Lower leg skin (tissue), 4 donors: ENCODE measurements around the gene CLCN6. TPM values are rescaled to one million over a fixed set of nuclear protein-coding genes. Genes with fewer than 3 reads are reported as not detected.

Experiments used
- DNase-seq, 2 donors: peaks; one replicate each; pipeline ENCODE4 v3.0.0-alpha.2; 2019; ENCODE audit warnings: low spot score in 2 of 2
- H3K4me3 ChIP-seq: fragments of 200-600 bp; sonication (generic); 2 replicates; pipeline ENCODE4 v1.5.1; 2017; ENCODE audit warnings: mild to moderate bottlenecking, low read depth; ENCODE audit not compliant: poor library complexity, severe bottlenecking
- POLR2A ChIP-seq, 2 donors: fragments of 450-650 bp; IDR thresholded peaks; one replicate each; pipeline ENCODE4 v1.6.1; 2016 to 2017; ENCODE audit warnings: antibody characterized with exemption in 2 of 2, mild to moderate bottlenecking in 1 of 2, moderate library complexity in 1 of 2
- WGBS, 2 donors: methylation state at CpG; one replicate each; pipeline ENCODE4 v1.1.5; 2018; 5-methylcytosine and 5-hydroxymethylcytosine counted together
- intact Hi-C: fragments of 100-400 bp; cut with DNase I; formaldehyde crosslinking; loops from one replicate; pipeline ENCODE4 v1.15.0; 2023; ENCODE audit warnings: low total_unique reads
- total RNA-seq, 4 donors: library from RNA; depleted of rRNA; stranded (reverse); fragments of >200 nt; gene quantifications; one replicate each; pipeline ENCODE4 v1.1.0, GENCODE V29; 2016
- TF ChIP-seq, protein P1 (sequence below), 3 donors: fragments of 450-650 bp; IDR thresholded peaks; one replicate each; pipeline ENCODE4 v1.5.1; 2016; ENCODE audit warnings: antibody characterized with exemption in 3 of 3, mild to moderate bottlenecking in 3 of 3, moderate library complexity in 2 of 3

CLCN6 gene
- total RNA-seq, 4 donors from 2014 or later, result 7.0 to 12.4 (median 10.9) TPM

DNA sequence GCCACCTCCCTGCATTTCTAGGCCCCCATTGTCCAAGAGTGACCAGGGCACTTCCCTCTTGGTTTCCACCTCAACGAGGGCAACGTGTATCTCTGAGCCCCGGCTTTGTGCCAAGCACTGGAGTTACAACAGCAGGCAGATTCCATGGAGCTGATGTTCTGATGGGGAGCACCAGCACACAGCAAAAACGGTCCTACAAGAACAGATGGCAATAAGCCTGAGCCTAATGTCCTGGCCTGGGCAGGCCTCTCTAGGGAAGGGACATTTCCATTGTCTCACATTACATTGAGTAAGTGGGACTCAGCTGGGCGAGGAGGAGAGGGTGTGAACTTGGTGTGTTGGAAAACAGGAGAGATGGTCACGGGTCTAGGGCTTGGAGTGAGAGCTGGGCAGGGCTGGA is 79.9 kb downstream of the CLCN6 start:
- H3K4me3 ChIP-seq, result no peak overlapping the region
- no peak for TF ChIP-seq POLR2A (IDR thresholded peaks at IDR 0.05)
- TF ChIP-seq, protein P1, sequence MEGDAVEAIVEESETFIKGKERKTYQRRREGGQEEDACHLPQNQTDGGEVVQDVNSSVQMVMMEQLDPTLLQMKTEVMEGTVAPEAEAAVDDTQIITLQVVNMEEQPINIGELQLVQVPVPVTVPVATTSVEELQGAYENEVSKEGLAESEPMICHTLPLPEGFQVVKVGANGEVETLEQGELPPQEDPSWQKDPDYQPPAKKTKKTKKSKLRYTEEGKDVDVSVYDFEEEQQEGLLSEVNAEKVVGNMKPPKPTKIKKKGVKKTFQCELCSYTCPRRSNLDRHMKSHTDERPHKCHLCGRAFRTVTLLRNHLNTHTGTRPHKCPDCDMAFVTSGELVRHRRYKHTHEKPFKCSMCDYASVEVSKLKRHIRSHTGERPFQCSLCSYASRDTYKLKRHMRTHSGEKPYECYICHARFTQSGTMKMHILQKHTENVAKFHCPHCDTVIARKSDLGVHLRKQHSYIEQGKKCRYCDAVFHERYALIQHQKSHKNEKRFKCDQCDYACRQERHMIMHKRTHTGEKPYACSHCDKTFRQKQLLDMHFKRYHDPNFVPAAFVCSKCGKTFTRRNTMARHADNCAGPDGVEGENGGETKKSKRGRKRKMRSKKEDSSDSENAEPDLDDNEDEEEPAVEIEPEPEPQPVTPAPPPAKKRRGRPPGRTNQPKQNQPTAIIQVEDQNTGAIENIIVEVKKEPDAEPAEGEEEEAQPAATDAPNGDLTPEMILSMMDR (IDR thresholded peaks at IDR 0.05), result no peak
- intact Hi-C loops, result no loop called here
- 64 to 76% methylated on average over 6 of the region's 6 CpGs for WGBS, 2 donors
- peak in 1 of 2 donors; percentile 34 for DNase-seq

DNA sequence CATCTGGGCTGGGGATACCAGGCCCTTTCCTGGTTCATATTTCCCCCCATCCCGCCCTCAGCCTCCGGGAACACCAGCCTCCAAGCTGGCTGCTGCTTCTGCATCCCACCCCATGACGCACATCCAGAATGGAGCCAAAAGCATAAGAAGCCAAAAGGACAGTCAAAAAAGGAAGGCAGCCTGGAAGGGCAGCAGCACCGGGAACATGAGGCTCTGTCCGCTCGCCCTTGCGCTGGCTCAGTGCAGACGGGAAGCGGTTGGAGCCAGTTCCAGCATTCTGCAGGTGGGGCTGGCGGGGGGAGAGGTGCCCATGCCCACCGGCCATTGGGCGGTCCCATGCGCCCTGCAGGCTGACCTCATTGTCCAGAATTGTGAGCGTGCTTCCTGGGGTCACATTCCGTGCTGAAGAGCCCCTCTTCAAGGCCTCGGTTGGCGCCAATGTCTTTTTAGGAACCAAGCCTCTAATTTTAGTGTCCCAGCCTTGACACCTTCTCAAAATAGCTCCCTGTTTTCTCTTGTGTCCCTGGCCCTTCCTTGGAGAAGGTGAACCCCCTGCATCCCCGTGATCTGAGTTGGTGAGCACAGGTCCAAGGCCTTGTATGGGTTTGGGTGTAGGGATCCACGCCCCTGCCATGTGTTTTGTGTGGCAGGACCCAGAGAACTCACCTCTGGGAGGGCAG is 81.1 kb downstream of the CLCN6 start:
- intact Hi-C loops, result no loop called here
- 73 to 84% methylated on average over 17 to 19 of the region's 19 CpGs for WGBS, 2 donors
- DNase-seq, result no peak
- H3K4me3 ChIP-seq, result no peak overlapping the region
- TF ChIP-seq, protein P1 (IDR thresholded peaks at IDR 0.05), result no peak
- no peak for TF ChIP-seq POLR2A (IDR thresholded peaks at IDR 0.05)

DNA sequence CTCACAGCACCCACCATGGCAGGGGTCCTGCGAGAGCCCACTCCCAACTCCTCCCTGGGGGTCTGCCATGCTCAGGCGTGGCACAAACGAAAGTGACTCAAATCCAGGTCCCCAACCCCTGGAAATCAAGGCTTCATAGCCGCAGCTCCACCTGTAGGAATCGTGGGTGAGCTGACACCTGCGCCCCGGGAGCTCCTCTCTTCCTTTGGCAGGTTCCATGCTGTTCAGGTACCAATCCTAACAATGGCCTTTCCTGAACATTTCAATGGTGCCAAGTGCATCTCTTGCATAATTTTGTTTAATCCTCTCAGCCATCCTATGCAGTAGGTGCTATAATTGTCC is 81.6 kb downstream of the CLCN6 start:
- TF ChIP-seq, protein P1 (IDR thresholded peaks at IDR 0.05), result no peak
- no peak for TF ChIP-seq POLR2A (IDR thresholded peaks at IDR 0.05)
- intact Hi-C loops, result no loop called here
- H3K4me3 ChIP-seq, result no peak overlapping the region
- 67 to 82% methylated on average over 6 to 7 of the region's 7 CpGs for WGBS, 2 donors
- no peak for DNase-seq

DNA sequence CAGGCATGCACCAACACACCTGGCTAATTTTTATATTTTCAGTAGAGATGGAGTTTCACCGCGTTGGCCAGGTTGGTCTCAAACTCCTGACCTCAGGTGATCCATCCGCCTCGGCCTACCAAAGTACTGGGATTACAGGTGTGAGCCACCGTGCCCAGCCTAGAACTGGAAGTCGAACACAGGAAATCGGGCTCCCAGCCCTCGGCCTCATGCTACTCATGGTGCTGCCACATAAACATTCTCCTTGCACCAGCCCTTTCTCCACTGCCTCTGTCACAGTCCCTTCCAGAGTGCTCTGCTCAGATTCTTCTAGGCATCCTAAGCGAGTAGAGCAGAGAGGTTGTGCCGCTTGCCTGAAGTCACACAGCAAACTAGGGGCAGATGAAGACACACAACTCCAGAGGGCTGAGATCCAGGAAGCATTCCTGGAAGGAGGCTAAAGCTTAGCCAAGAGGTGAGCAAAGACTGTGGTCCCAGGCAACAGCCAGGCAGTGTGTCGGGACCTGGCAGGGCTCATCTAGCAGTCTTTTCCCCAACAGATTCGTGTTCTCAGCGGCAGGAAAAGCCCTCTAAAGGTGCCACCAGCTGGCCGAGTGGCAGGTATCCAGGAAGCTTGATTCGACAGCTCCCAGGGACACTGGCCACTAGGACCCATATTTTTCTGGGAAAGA is 82.3 kb downstream of the CLCN6 start:
- no peak overlapping the region for H3K4me3 ChIP-seq
- WGBS, 2 donors, result 84 to 86% methylated on average over 15 of the region's 15 CpGs
- DNase-seq, result no peak
- TF ChIP-seq, protein P1 (IDR thresholded peaks at IDR 0.05), result no peak
- TF ChIP-seq POLR2A (IDR thresholded peaks at IDR 0.05), result no peak
- intact Hi-C loops, result no loop called here

DNA sequence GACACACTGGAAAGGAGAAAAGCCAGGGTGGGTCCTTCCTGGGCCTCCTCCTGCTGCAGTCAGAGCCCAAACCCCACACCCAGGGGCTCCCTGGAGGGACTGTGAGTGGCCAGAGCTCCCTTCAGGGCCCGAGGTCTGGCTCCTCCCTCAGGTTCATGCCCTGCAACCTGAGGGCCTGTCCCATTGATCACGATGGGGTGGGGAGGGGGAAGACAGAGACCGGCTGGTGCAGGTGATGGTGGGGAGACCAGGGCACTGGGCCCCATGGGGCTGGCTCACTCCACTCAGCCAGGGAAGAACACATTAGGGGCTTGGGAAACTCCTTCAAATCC is 82.9 kb downstream of the CLCN6 start:
- WGBS, 2 donors, result 50 to 68% methylated on average over 2 to 3 of the region's 3 CpGs
- H3K4me3 ChIP-seq, result no peak overlapping the region
- no peak for DNase-seq
- no peak for TF ChIP-seq POLR2A (IDR thresholded peaks at IDR 0.05)
- TF ChIP-seq, protein P1 (IDR thresholded peaks at IDR 0.05), result no peak
- intact Hi-C loops, result no loop called here
